CD4-positive, alpha-beta T cell (primary cell): ENCODE data around the gene ACCSL. TPM values are rescaled to one million over a fixed set of nuclear protein-coding genes. Genes with fewer than 3 reads are reported as not detected.

Experiments
- ATAC-seq: fragments of 200-7000 bp; cut with Tn5 transposase; one replicate; pipeline ENCODE4 v1.10.0; 2022; ENCODE audit warnings: mild to moderate bottlenecking; ENCODE audit not compliant: poor library complexity
- CTCF ChIA-PET: fragments of 350-600 bp; sonication (Branson Sonifier 250); formaldehyde crosslinking; loops from one replicate; lab custom pipeline; 2021; ENCODE audit warnings: antibody characterized with exemption, inconsistent platforms; lab: Charles Lee
- POLR2A ChIA-PET: fragments of 350-600 bp; sonication (Branson Sonifier 250); formaldehyde crosslinking; loops from one replicate; lab custom pipeline; 2021; ENCODE audit warnings: antibody characterized with exemption, inconsistent platforms; lab: Charles Lee
- DNase-seq, 14 experiments: peaks; one replicate each; pipeline ENCODE4 v3.0.0-alpha.2; 2013 to 2020; ENCODE audit warnings: mixed read lengths in 2 of 14
- H3K27ac ChIP-seq, 2 donors: one replicate each; pipeline versions ENCODE4 v1.5.1 to v1.7.0; 2013; ENCODE audit warnings: low read length in 2 of 2, low read depth in 1 of 2, mild to moderate bottlenecking in 1 of 2
- H3K27me3 ChIP-seq, 2 experiments: 1 replicate in 1 of 2; 2 replicates in 1 of 2; pipeline versions ENCODE4 v1.6.1 to v1.7.0; 2013; ENCODE audit warnings: low read length in 2 of 2, control low read depth in 1 of 2, mild to moderate bottlenecking in 1 of 2, moderate library complexity in 1 of 2; ENCODE audit not compliant: insufficient read depth in 2 of 2, control insufficient read depth in 1 of 2
- H3K36me3 ChIP-seq: one replicate; pipeline ENCODE4 v1.6.1; 2013; ENCODE audit warnings: low read length, control low read depth; ENCODE audit not compliant: insufficient read depth
- H3K4me1 ChIP-seq: one replicate; pipeline ENCODE4 v1.6.1; 2013; ENCODE audit warnings: low read length, control low read depth; ENCODE audit not compliant: insufficient read depth
- H3K4me3 ChIP-seq: one replicate; pipeline ENCODE4 v1.5.1; 2013; ENCODE audit warnings: mild to moderate bottlenecking, low read length, moderate library complexity
- H3K9me3 ChIP-seq, 2 experiments: 1 replicate in 1 of 2; 2 replicates in 1 of 2; pipeline versions ENCODE4 v1.6.1 to v1.7.0; 2013; ENCODE audit warnings: low read length in 2 of 2, mild to moderate bottlenecking in 2 of 2, control low read depth in 1 of 2, moderate library complexity in 1 of 2; ENCODE audit not compliant: control insufficient read depth in 1 of 2, insufficient read depth in 1 of 2
- H3K27ac Mint-ChIP-seq: one replicate; pipeline ENCODE4 v1.8.0; 2020; ENCODE audit warnings: mixed read lengths
- H3K27me3 Mint-ChIP-seq: one replicate; pipeline ENCODE4 v1.8.0; 2021; ENCODE audit warnings: mixed read lengths
- H3K36me3 Mint-ChIP-seq: one replicate; pipeline ENCODE4 v1.8.0; 2021; ENCODE audit warnings: low read depth, mixed read lengths
- H3K4me1 Mint-ChIP-seq: one replicate; pipeline ENCODE4 v1.8.0; 2021; ENCODE audit warnings: low read depth, mixed read lengths
- H3K4me3 Mint-ChIP-seq: one replicate; pipeline ENCODE4 v1.8.0; 2020; ENCODE audit warnings: mild to moderate bottlenecking, mixed read lengths
- H3K9me3 Mint-ChIP-seq: one replicate; pipeline ENCODE4 v1.8.0; 2020; ENCODE audit warnings: mixed read lengths
- CTCF ChIP-seq: fragments of 200-600 bp; IDR thresholded peaks from one replicate; pipeline ENCODE4 v1.8.0; 2022; ENCODE audit warnings: antibody characterized with exemption, mild to moderate bottlenecking
- intact Hi-C, 2 experiments: fragments of 100-400 bp; cut with DNase I in 1 of 2; cut with micrococcal nuclease in 1 of 2; formaldehyde crosslinking; loops; one replicate each; pipeline versions ENCODE4 v1.15.1 to v1.9.0; 2023 to 2025; cut with DNase I, micrococcal nuclease
- total RNA-seq, 174 experiments: library from RNA in 2 of 174; stranded (reverse) in 2 of 174; gene quantifications; one replicate each; pipeline ENCODE4 v1.2.3 and lab custom pipeline; 2021 to 2026

Gene ACCSL
- total RNA-seq, 2 experiments from 2014 or later, result not detected

GRCh38 chr11:44024977-44025376, 22.8 kb upstream of the ACCSL start:
- H3K4me3 Mint-ChIP-seq, result no peak overlapping the region
- intact Hi-C loops, result no loop called here
- H3K36me3 ChIP-seq, result no peaks in the 10 kb centered on the region
- H3K4me1 Mint-ChIP-seq, result no peaks in the 10 kb centered on the region
- no peak overlapping the region for H3K4me3 ChIP-seq
- H3K36me3 Mint-ChIP-seq, result no peaks in the 10 kb centered on the region
- peaks cover 50% of the 10 kb centered on the region for H3K27me3 Mint-ChIP-seq
- ChIA-PET POLR2A (no interaction called here), CTCF (no interaction called here)
- H3K9me3 ChIP-seq, result peaks cover 0 to 4% of the 10 kb centered on the region in 2 experiments
- ATAC-seq (no peak), DNase-seq (no peak)
- no peak for TF ChIP-seq CTCF
- H3K4me1 ChIP-seq, result no peaks in the 10 kb centered on the region
- H3K27me3 ChIP-seq, result peaks cover 0 to 5% of the 10 kb centered on the region in 2 experiments
- peaks cover 19% of the 10 kb centered on the region for H3K9me3 Mint-ChIP-seq
- no peak overlapping the region for H3K27ac ChIP-seq
- no peak overlapping the region for H3K27ac Mint-ChIP-seq

GRCh38 chr11:44025727-44026126, 22.1 kb upstream of the ACCSL start:
- H3K27me3 Mint-ChIP-seq, result peaks cover 53% of the 10 kb centered on the region
- POLR2A ChIA-PET, result no interaction called here

GRCh38 chr11:44028401-44028800, 19.4 kb upstream of the ACCSL start:
- Histone ChIP-seq H3K27ac (no peak overlapping the region), H3K36me3 (no peaks in the 10 kb centered on the region), H3K27me3 (peaks cover 4 to 14% of the 10 kb centered on the region in 2 experiments), H3K4me1 (no peaks in the 10 kb centered on the region), H3K4me3 (no peak overlapping the region), H3K9me3 (peaks cover 0 to 4% of the 10 kb centered on the region in 2 experiments)
- POLR2A ChIA-PET, result no interaction called here
- intact Hi-C loops, result no loop called here
- H3K4me3 Mint-ChIP-seq, result no peak overlapping the region
- ATAC-seq (no peak), DNase-seq (no peak)
- no peaks in the 10 kb centered on the region for H3K36me3 Mint-ChIP-seq
- peaks cover 60% of the 10 kb centered on the region for H3K27me3 Mint-ChIP-seq
- no peaks in the 10 kb centered on the region for H3K4me1 Mint-ChIP-seq
- no peak for TF ChIP-seq CTCF
- peaks cover 7% of the 10 kb centered on the region for H3K9me3 Mint-ChIP-seq
- CTCF ChIA-PET, result no interaction called here
- H3K27ac Mint-ChIP-seq, result no peak overlapping the region

More at GRCh38 chr11:44025727-44026126, 22.1 kb upstream of the ACCSL start:
- Histone ChIP-seq H3K27ac (no peak overlapping the region), H3K27me3 (peaks cover 0 to 7% of the 10 kb centered on the region in 2 experiments), H3K4me3 (no peak overlapping the region), H3K36me3 (no peaks in the 10 kb centered on the region), H3K4me1 (no peaks in the 10 kb centered on the region), H3K9me3 (peaks cover 0 to 4% of the 10 kb centered on the region in 2 experiments)
- H3K36me3 Mint-ChIP-seq, result no peaks in the 10 kb centered on the region
- CTCF ChIA-PET, result interaction anchor here (0.6 kb wide), 1 partner anchor 23 kb away, joined by 4 read pairs; no protein-coding TSS in a partner anchor
- intact Hi-C loops, result no loop called here
- H3K27ac Mint-ChIP-seq, result no peak overlapping the region
- ATAC-seq (no peak), DNase-seq (no peak)
- H3K4me1 Mint-ChIP-seq, result no peaks in the 10 kb centered on the region
- H3K9me3 Mint-ChIP-seq, result peaks cover 19% of the 10 kb centered on the region
- no peak for TF ChIP-seq CTCF
- H3K4me3 Mint-ChIP-seq, result no peak overlapping the region
